Amygdala (tissue), 56 donors: ENCODE data around the gene MAP4K1.

Experiments used
- DNase-seq, 56 donors: peaks; one replicate each; lab custom pipeline; 2025; lab: John Stamatoyannopoulos, UW

The MAP4K1 gene

GRCh38 chr19:38549942-38550341, 67.8 kb downstream of the MAP4K1 start:
- no peak for DNase-seq

- DNase-seq = no peak
These were observed 68.7 kb downstream of the MAP4K1 start for GRCh38 chr19:38549061-38549460.

DNA sequence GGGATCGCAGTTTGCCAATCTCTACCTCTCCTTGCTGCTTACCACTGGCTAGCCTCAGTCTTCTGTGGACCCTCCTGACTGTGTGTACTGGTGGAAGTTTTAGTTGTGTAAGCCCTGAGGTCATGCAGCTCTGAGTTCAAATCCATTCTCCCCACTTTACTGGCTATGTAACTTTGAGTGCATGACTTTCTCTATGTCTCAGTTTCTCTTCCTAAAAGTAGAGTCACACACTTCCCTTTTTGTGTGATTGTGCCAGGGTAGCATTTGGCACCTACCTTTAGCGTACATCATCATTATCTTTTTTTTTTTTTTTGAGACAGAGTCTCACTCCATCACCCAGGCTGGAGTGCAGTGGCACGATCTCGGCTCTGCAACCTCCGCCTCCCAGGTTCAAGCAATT, 70.3 kb downstream of the MAP4K1 start:
- no peak for DNase-seq

DNA sequence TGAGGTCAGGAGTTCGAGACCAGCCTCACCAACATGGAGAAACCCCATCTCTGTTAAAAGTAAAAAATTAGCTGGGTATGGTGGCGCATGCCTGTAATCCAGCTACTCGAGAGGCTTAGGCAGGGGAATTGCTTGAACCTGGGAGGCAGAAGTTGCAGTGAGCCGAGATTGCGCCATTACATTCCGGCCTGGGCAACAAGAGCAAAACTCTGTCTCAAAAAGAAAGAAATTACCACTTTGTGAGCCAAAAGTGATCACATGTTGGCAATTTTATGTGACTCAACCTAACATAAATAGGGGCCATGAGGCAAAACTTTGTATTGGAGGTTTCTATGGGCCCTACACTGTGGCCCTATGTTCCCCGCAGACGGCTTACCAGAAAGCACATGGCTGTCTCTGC, 72.2 kb downstream of the MAP4K1 start:
- no peak for DNase-seq

DNA sequence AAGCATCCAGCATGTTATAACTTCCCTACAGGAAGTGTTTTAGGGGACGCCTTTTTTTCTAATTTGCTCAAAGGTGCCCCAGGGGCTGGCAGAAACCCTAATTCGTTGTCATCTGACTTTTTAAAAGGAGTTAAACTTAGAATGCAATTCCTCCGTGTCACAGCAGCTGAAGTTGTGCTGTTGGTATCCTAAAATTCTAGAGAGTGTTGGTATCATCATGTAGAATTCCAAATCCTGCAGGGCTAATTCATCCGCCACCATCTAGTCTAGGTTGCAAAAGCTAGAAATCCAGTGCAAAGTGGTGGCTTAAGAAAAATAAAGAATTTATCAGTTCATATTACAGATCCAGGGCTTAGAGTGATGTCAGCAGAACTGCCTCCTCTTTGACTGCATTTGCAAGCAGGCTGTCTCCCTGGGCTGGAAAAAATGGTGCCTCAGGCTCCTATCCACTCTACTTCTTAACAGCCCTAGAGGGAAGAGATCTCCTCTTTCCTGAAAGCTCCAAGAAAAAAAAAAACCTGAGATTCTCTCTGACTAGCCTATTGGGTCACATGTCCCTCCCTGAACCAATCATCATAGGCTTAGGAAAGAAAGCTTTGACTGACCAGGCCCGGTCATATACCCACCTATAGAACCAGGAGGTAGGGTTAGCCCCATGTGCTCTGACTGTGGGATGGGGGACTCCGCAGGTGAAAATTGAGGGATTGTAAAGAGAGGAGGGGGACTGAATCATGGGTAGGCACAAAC, 73.0 kb downstream of the MAP4K1 start:
- DNase-seq = peak in 1 of 56 donors; percentile 25

- peak in 52 of 56 donors; percentile 6 to 85 (median 63) for DNase-seq
These were observed 73.8 kb downstream of the MAP4K1 start for GRCh38 chr19:38543807-38544568.

GRCh38 chr19:38543286-38543806, 74.4 kb downstream of the MAP4K1 start:
- DNase-seq = no peak

DNA sequence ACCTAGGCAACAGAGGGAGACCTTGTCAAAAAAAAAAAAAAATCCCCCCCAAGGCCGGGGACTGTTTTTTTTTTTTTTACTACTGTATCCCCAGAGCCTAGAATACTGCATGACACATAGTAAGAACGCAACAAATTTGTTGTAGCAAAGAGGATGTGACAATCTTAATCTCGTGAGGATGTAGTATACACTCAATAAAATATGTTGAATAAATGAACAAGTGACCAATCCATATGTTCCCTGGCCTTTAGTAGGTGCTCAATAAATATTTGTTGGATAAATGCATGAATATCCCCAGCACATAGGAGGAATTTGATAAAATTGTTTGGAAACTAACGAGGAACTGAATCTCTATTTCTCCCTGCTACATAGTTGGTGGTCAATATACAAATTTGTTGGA, 75.7 kb downstream of the MAP4K1 start:
- no peak for DNase-seq

- DNase-seq = no peak
These were observed 78.0 kb downstream of the MAP4K1 start for GRCh38 chr19:38539751-38540150.

GRCh38 chr19:38538793-38539528, 78.8 kb downstream of the MAP4K1 start:
- no peak for DNase-seq

GRCh38 chr19:38538386-38538785, 79.4 kb downstream of the MAP4K1 start:
- DNase-seq = peak in 17 of 56 donors; percentile 1 to 65 (median 27)
